NAMALWA (cell line): Measurements from ENCODE around the gene MGAT5.
"Not testable (repeated sequence)": the region's sequence is repeated elsewhere in the genome, so short reads cannot be mapped to it uniquely, and the experiment has no call there.

Experiments used
- DNase-seq: peaks from one replicate; pipeline ENCODE4 v3.0.0-alpha.2; 2015; ENCODE audit warnings: low spot score

Gene MGAT5

DNA sequence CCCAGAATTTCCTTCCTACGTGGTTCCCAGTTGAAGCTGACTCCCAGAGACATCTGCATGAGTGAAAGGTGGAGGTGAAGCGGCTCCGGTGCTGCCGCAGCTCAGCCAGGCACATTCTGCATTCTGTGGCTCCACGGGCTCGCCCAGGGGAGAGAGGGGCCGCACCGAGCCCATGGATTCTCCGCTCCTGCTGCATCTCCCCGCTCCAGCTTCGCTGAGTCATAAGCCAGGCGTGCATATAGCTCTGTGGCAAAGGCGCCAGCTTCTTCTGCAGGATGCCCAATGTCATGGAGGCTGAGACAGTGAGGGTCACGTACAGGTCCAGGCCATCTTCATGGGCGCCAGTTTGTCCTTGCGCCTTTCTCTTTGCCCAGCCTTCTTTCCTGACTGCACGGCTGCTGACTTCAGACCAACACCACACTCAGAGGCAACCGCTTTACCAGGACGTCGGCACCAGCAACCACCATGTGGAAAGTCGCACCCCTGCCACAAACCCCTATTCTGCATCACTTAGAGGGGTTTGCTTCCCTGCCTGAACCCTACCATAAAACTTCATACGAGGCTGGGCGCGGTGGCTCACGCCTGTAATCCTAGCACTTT lies 215.7 kb downstream of the MGAT5 start:
- DNase-seq: no peak

DNA sequence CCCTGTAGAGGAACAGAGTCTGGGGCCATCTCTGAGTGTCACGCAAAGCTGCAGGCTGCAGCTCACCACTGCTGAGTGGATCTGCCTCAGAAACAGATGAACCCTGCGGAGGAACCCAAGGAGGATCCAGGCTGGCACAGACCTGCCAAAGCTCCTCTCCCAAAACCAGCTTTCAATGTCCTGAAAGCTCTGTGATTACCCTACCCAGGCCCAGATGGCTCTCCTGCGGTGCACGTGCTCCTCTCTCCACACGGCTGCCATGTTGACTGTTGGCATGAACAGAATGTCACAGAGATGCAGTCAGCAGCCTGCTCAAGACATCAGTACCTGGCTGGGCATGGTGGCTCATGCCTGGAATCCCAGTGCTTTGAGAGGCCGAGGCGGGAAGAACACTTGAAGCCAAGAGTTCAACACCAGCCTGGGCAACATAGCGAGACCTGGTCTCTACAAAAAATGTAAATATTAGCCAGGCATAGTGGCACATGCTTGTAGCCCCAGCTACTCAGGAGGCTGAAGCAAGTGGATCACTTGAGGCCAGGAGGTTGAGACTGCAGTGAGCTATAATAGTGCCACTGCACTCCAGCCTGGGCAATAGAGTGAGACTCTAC lies 216.8 kb downstream of the MGAT5 start:
- no peak for DNase-seq

- not testable (repeated sequence) for DNase-seq
Observed at GRCh38 chr2:134476982-134477381, 223.1 kb downstream of the MGAT5 start.

- no peak for DNase-seq
Observed at GRCh38 chr2:134479696-134480330, 225.9 kb downstream of the MGAT5 start.

- no peak for DNase-seq
Observed at GRCh38 chr2:134482131-134482723, 228.4 kb downstream of the MGAT5 start.

GRCh38 chr2:134482766-134483340 lies 229.0 kb downstream of the MGAT5 start:
- no peak for DNase-seq

GRCh38 chr2:134489732-134490384 lies 236.0 kb downstream of the MGAT5 start:
- no peak for DNase-seq

- DNase-seq: no peak
Observed at GRCh38 chr2:134490559-134490958, 236.7 kb downstream of the MGAT5 start.

GRCh38 chr2:134491022-134491421 lies 237.2 kb downstream of the MGAT5 start:
- DNase-seq: no peak

GRCh38 chr2:134491771-134492441 lies 238.0 kb downstream of the MGAT5 start:
- DNase-seq: peak; percentile 36

- DNase-seq: no peak
Observed at GRCh38 chr2:134493797-134494196, 239.9 kb downstream of the MGAT5 start.

- no peak for DNase-seq
Observed at GRCh38 chr2:134498654-134499053, 244.8 kb downstream of the MGAT5 start.

DNA sequence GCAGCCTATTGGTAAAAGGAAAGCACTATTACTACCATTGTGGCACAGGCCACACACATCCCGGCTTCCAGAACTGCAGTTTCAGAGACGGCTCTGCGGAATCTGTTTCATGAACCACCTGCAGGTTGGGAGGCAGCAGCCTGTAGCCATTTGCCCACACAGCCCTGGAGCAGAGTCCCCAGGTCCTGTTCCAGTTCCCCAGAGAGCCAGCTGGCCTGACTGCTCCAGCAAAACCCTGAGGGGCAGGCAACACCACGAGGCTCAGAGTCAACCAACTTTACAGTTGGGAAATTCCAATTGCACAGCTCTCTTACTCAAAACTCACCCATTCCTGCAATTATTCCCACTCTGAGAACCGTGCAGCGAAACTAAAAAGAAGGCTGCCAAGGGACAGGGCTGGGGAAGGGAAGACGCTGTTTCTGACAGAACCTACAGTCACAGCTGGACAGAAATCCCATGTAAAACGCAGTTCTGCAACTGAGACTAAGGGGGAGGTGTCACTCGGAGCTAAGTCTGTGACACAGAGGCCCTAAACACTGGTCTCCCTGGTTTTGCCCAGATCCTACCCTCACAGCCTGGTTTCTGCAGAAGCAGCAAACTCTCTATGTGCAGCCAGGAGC lies 245.5 kb downstream of the MGAT5 start:
- no peak for DNase-seq

- DNase-seq: no peak
Observed at GRCh38 chr2:134500211-134500935, 246.5 kb downstream of the MGAT5 start.

DNA sequence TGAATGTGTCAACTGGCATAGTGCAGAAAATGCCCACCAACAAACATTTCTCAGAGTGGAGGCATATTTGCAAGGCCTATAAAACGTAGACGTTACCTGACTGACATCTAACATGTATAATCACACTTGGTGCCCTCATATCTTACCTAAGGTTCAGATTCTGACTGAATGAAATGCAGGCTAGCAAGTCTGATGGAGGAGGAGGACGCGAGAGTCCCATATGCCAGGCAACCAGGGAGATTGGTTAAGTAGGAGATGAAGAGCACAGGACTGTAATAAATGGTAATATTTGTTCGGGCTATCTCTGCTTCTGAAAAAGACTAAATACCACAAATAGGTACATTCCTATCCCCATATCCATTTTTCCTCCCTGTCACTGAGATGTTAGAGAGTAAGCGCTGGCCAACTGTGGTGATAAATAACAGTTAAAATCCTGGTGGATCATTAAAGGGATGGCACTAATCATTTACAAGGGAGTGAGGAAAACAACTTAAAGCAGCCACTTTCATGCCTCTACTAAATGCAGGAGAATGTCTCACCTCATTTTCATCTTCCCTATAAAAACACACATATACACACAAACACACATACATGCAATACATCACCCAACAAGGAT lies 247.7 kb downstream of the MGAT5 start:
- DNase-seq: no peak

- DNase-seq: no peak
Observed at GRCh38 chr2:134502104-134502503, 248.2 kb downstream of the MGAT5 start.
